GM10266 (cell line): Measurements from ENCODE around the gene GPR68.

ENCODE experiments used
- DNase-seq: peaks from one replicate; pipeline ENCODE4 v3.0.0; 2012; ENCODE audit errors: extremely low spot score
- TF ChIP-seq, protein P1 (sequence below): IDR thresholded peaks from 2 replicates; pipeline ENCODE4 v1.5.1; 2012; ENCODE audit warnings: mild to moderate bottlenecking, low read depth; ENCODE audit not compliant: control insufficient read depth, insufficient read depth; ENCODE audit errors: missing control alignments

The GPR68 gene

GRCh38 chr14:91258876-91259275 lies 14.4 kb upstream of the GPR68 start:
- TF ChIP-seq, protein P1, sequence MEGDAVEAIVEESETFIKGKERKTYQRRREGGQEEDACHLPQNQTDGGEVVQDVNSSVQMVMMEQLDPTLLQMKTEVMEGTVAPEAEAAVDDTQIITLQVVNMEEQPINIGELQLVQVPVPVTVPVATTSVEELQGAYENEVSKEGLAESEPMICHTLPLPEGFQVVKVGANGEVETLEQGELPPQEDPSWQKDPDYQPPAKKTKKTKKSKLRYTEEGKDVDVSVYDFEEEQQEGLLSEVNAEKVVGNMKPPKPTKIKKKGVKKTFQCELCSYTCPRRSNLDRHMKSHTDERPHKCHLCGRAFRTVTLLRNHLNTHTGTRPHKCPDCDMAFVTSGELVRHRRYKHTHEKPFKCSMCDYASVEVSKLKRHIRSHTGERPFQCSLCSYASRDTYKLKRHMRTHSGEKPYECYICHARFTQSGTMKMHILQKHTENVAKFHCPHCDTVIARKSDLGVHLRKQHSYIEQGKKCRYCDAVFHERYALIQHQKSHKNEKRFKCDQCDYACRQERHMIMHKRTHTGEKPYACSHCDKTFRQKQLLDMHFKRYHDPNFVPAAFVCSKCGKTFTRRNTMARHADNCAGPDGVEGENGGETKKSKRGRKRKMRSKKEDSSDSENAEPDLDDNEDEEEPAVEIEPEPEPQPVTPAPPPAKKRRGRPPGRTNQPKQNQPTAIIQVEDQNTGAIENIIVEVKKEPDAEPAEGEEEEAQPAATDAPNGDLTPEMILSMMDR: no peak
- DNase-seq: no peak

GRCh38 chr14:91258011-91258618 lies 13.6 kb upstream of the GPR68 start:
- DNase-seq: no peak

DNA sequence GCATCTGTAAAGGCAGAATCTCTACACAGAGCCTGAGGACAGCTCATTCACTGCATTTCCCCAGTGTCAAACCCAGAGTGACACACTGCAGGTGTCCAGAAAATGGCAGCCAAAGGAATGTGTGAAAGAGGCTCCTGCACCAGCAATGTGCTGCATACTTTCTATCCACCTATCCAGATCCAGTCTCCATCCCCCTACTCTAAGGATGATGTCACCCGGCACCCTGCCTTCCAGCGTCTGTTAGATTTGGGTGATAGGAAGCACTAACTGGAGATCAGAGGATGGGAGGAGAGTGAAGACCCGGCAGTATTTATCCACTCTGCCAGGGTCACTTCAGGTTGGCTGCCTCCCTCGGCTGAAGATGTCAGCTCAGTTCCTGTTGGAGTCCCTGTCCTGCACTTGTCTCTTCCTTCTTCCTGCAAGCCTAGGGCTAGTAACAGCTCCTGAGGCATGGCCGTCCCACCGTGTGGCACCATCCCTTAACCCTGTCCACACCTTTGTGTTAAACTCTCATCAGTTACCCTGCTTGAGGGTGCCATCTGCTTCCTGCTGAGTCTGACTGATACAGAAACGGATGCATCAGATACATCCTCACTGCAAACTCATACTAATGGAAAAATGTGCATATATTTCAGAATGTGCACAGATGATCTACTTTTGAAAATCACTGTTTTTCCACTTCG lies 13.0 kb upstream of the GPR68 start:
- TF ChIP-seq, protein P1: no peak
- DNase-seq: no peak

More at GRCh38 chr14:91258011-91258618, 13.6 kb upstream of the GPR68 start:
- TF ChIP-seq, protein P1: no peak

DNA sequence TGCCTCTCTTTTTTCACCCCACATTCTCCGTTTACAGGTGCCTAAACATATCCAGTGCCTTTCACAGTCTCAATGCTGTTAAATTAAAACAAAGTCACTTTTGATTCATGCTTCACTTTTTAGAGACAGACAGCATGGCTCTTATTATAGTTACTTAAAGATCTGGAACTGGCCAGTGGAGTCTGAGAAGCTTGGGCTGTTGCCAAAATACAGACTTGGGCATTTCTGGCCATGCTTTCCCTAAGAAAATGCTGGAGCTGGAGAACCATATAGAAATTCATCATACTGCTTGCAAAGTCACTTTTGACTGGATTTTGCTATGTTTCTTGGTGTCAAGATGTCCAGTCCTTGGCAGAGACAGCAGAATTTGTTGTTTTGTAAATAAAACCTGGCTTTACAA lies 12.2 kb upstream of the GPR68 start:
- DNase-seq: no peak
- TF ChIP-seq, protein P1: no peak

GRCh38 chr14:91255026-91255695 lies 10.7 kb upstream of the GPR68 start:
- TF ChIP-seq, protein P1: no peak
- no peak for DNase-seq

DNA sequence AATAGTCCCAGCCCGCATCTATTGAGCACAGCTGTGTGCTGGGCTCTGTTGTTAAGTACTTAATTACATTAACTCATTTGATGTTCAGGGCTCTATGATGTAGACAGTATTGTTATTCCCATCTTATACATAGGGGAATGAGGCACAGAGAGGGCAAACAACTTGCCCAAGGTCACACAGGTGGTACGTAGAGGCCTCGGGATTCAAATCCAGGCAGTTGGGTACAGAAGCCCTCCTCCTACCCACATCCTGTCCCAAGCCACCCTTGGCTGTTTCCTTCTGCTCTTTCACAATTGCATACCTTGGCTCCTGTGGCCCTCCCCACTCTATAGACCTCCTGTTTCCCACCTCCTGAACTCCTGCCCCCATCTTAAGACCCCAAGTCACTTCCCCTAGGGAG lies 10.0 kb upstream of the GPR68 start:
- TF ChIP-seq, protein P1: no peak
- DNase-seq: no peak
